ENCODE measurements around the gene PLEKHA4.

Gene PLEKHA4

DNA sequence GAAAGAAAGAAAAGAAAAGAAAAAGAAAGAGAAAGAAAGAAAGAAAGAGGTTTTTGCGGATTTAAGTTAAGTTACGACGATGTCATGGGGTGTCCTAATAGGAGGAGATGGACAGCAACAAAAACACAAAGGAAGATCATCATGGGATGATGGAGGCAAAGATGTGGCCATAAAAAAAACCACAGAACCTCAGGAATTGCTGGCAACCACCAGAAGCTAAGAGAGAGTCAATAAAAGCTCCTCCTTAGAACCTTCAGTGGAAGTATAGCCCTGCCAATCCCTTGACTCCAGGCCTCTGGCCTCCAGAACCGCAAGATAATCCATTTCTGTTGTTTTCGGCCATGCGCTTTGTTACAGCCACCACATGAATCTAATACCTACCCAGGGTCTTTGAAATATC lies 11.5 kb downstream of the PLEKHA4 start:
- H3K4me3 ChIP-seq (ENCODE audit: insufficient read depth, low read length, poor library complexity, severe bottlenecking) = no peak overlapping the region
- H2AFZ ChIP-seq (ENCODE audit: low read depth, low read length, severe bottlenecking) = no peak overlapping the region
- no peaks in the 10 kb centered on the region for H3K79me2 ChIP-seq (ENCODE audit: insufficient read depth, low read length)
- H3K9me3 ChIP-seq (ENCODE audit: insufficient read depth, low read length) = no peaks in the 10 kb centered on the region
- no peaks in the 10 kb centered on the region for H3K36me3 ChIP-seq (ENCODE audit: low read length)
- no peaks in the 10 kb centered on the region for H3K9me2 ChIP-seq (replicated peaks; ENCODE audit: insufficient read depth, low read length)
- no peak overlapping the region for H3K9ac ChIP-seq (ENCODE audit: low read length)
- H3K27ac ChIP-seq (ENCODE audit: low read depth, low read length) = no peak overlapping the region
- H4K20me1 ChIP-seq (ENCODE audit: low read depth, low read length) = no peaks in the 10 kb centered on the region
- H3K27me3 ChIP-seq (ENCODE audit: low read length) = no peaks in the 10 kb centered on the region
- TF ChIP-seq, protein P1, sequence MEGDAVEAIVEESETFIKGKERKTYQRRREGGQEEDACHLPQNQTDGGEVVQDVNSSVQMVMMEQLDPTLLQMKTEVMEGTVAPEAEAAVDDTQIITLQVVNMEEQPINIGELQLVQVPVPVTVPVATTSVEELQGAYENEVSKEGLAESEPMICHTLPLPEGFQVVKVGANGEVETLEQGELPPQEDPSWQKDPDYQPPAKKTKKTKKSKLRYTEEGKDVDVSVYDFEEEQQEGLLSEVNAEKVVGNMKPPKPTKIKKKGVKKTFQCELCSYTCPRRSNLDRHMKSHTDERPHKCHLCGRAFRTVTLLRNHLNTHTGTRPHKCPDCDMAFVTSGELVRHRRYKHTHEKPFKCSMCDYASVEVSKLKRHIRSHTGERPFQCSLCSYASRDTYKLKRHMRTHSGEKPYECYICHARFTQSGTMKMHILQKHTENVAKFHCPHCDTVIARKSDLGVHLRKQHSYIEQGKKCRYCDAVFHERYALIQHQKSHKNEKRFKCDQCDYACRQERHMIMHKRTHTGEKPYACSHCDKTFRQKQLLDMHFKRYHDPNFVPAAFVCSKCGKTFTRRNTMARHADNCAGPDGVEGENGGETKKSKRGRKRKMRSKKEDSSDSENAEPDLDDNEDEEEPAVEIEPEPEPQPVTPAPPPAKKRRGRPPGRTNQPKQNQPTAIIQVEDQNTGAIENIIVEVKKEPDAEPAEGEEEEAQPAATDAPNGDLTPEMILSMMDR (IDR thresholded peaks at IDR 0.05; ENCODE audit: insufficient read depth, low read length, poor library complexity, severe bottlenecking) = no peak
- TF ChIP-seq EZH2phosphoT487 (conservative IDR thresholded peaks at IDR 0.05; ENCODE audit: low read length) = no peak
- H3F3A ChIP-seq (ENCODE audit: insufficient read depth) = no peaks in the 10 kb centered on the region
- no peak overlapping the region for H3K4me2 ChIP-seq (ENCODE audit: low read depth, low read length, poor library complexity, severe bottlenecking)

DNA sequence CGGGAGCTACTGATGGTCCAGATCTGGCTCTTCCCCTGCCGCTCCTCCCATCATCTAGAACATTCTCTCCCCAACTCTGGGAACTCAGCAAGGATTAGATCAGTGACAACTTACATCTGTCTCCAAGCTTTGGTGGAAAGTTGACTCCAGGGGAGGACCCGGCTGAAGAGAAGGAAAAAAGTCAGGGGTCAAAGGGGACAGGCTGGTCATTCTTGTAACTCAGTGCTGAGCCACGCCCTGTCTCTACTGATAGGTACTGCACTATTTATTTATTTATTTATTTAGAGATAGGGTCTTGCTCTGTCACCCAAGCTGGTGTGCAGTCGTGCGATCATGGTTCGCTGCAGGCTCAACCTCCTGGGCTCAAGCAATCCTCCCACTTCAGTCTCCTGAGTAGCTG lies 14.3 kb downstream of the PLEKHA4 start:
- H3K9me3 ChIP-seq (ENCODE audit: insufficient read depth, low read length) = no peaks in the 10 kb centered on the region
- no peaks in the 10 kb centered on the region for H4K20me1 ChIP-seq (ENCODE audit: low read depth, low read length)
- H3K9ac ChIP-seq (ENCODE audit: low read length) = no peak overlapping the region
- no peak overlapping the region for H3K4me3 ChIP-seq (ENCODE audit: insufficient read depth, low read length, poor library complexity, severe bottlenecking)
- H3K9me2 ChIP-seq (replicated peaks; ENCODE audit: insufficient read depth, low read length) = no peaks in the 10 kb centered on the region
- TF ChIP-seq EZH2phosphoT487 (conservative IDR thresholded peaks at IDR 0.05; ENCODE audit: low read length) = no peak
- TF ChIP-seq, protein P1 (IDR thresholded peaks at IDR 0.05; ENCODE audit: insufficient read depth, low read length, poor library complexity, severe bottlenecking) = no peak
- no peak overlapping the region for H2AFZ ChIP-seq (ENCODE audit: low read depth, low read length, severe bottlenecking)
- no peaks in the 10 kb centered on the region for H3K27me3 ChIP-seq (ENCODE audit: low read length)
- H3K79me2 ChIP-seq (ENCODE audit: insufficient read depth, low read length) = no peaks in the 10 kb centered on the region
- H3K27ac ChIP-seq (ENCODE audit: low read depth, low read length) = no peak overlapping the region
- H3K36me3 ChIP-seq (ENCODE audit: low read length) = no peaks in the 10 kb centered on the region
- H3K4me2 ChIP-seq (ENCODE audit: low read depth, low read length, poor library complexity, severe bottlenecking) = no peak overlapping the region
- no peaks in the 10 kb centered on the region for H3F3A ChIP-seq (ENCODE audit: insufficient read depth)

DNA sequence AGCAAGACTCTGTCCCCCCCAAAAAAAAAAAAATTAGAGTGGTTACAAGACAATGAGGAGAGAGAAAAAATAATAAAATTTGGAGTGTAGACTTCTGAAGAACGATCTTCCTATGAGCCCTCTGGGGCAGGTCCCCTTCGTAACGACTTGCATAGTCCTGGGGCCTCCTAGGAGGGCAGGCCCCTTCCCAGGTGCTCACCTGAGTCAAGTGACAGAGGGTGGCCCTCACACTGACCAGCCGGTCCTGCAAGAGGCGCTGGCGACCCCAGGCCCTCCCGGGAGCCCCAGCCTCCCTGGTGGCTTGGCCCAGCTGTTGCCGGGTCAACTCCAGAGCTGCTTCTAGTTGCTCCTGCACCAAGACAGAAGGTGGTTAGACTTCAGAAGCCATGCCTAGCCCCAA lies 14.9 kb downstream of the PLEKHA4 start:
- TF ChIP-seq, protein P1 (IDR thresholded peaks at IDR 0.05; ENCODE audit: insufficient read depth, low read length, poor library complexity, severe bottlenecking) = no peak
- TF ChIP-seq EZH2phosphoT487 (conservative IDR thresholded peaks at IDR 0.05; ENCODE audit: low read length) = no peak
- Histone ChIP-seq H3K9me3 (ENCODE audit: insufficient read depth, low read length) (no peaks in the 10 kb centered on the region), H3K36me3 (ENCODE audit: low read length) (no peaks in the 10 kb centered on the region), H3K4me3 (ENCODE audit: insufficient read depth, low read length, poor library complexity, severe bottlenecking) (no peak overlapping the region), H3F3A (ENCODE audit: insufficient read depth) (no peaks in the 10 kb centered on the region), H3K9me2 (replicated peaks; ENCODE audit: insufficient read depth, low read length) (no peaks in the 10 kb centered on the region), H4K20me1 (ENCODE audit: low read depth, low read length) (no peaks in the 10 kb centered on the region), H3K79me2 (ENCODE audit: insufficient read depth, low read length) (no peaks in the 10 kb centered on the region), H3K9ac (ENCODE audit: low read length) (no peak overlapping the region), H3K4me2 (ENCODE audit: low read depth, low read length, poor library complexity, severe bottlenecking) (no peak overlapping the region), H2AFZ (ENCODE audit: low read depth, low read length, severe bottlenecking) (no peak overlapping the region), H3K27ac (ENCODE audit: low read depth, low read length) (no peak overlapping the region), H3K27me3 (ENCODE audit: low read length) (no peaks in the 10 kb centered on the region)

Measured in SU-DHL-6 (cell line).